Activated T-cell treated with anti-CD3 and anti-CD28 coated beads for 4 hours (primary cell): ENCODE results near the gene DEAF1.
"Not testable (repeated sequence)": the region's sequence is repeated elsewhere in the genome, so short reads cannot be mapped to it uniquely, and the experiment has no call there.

Experiments
- DNase-seq: peaks from one replicate; pipeline ENCODE4 v3.0.0-alpha.2; 2020

Gene DEAF1

GRCh38 chr11:694563-695287 lies at the start of gene DEAF1:
TSS of gene DEAF1 (minus strand) at chr11:695222. CDS start at chr11:695047, 175 bp downstream.
- peak; percentile 94 for DNase-seq

- DNase-seq = no peak
Observed at GRCh38 chr11:742571-743201, 47.7 kb upstream of the DEAF1 start.

- DNase-seq = no peak
Observed at GRCh38 chr11:742156-742546, 47.1 kb upstream of the DEAF1 start.

- DNase-seq = not testable (repeated sequence)
Observed at GRCh38 chr11:737899-738298, 42.9 kb upstream of the DEAF1 start.

GRCh38 chr11:737366-737765 lies 42.3 kb upstream of the DEAF1 start:
- DNase-seq = no peak

GRCh38 chr11:734541-734940 lies 39.5 kb upstream of the DEAF1 start:
- not testable (repeated sequence) for DNase-seq

- DNase-seq = no peak
Observed at GRCh38 chr11:733072-733471, 38.0 kb upstream of the DEAF1 start.

GRCh38 chr11:729492-730074 lies 34.6 kb upstream of the DEAF1 start:
- DNase-seq = no peak

GRCh38 chr11:728901-729491 lies 34.0 kb upstream of the DEAF1 start:
- DNase-seq = no peak

GRCh38 chr11:727859-728748 lies 33.1 kb upstream of the DEAF1 start:
- peak; percentile 76 for DNase-seq

- DNase-seq = no peak
Observed at GRCh38 chr11:727281-727701, 32.3 kb upstream of the DEAF1 start.

- DNase-seq = no peak
Observed at GRCh38 chr11:726278-727220, 31.5 kb upstream of the DEAF1 start.

GRCh38 chr11:725624-726202 lies 30.7 kb upstream of the DEAF1 start:
- no peak for DNase-seq

GRCh38 chr11:724778-725386 lies 29.9 kb upstream of the DEAF1 start:
- DNase-seq = no peak

GRCh38 chr11:724049-724777 lies 29.2 kb upstream of the DEAF1 start:
- no peak for DNase-seq

- peak; percentile 51 for DNase-seq
Observed at GRCh38 chr11:723120-723883, 28.3 kb upstream of the DEAF1 start.

- DNase-seq = no peak
Observed at GRCh38 chr11:722346-722811, 27.4 kb upstream of the DEAF1 start.

GRCh38 chr11:721741-722345 lies 26.8 kb upstream of the DEAF1 start:
- DNase-seq = peak; percentile 33
